NT2/D1 (cell line): ENCODE results near the gene KIAA0232.

Experiments used
- SUZ12 ChIP-seq: IDR thresholded peaks from 2 replicates; pipeline ENCODE4 v1.6.1; 2011; ENCODE audit not compliant: insufficient read length, insufficient read depth; ENCODE audit errors: extremely low read depth
- ZNF274 ChIP-seq: IDR thresholded peaks from 2 replicates; pipeline ENCODE4 v1.6.1; 2011; ENCODE audit warnings: mild to moderate bottlenecking, low read depth, low read length

GRCh38 chr4:6855692-6856297, 73.3 kb downstream of the KIAA0232 start:
- TF ChIP-seq ZNF274 = no peak
- TF ChIP-seq SUZ12 = no peak
